ENCODE results near the gene SHISA8. TPM values are rescaled to one million over a fixed set of nuclear protein-coding genes. Genes with fewer than 3 reads are reported as not detected.
A peak's percentile ranks its signal among the peaks of the same experiment; 100 is the strongest.
"Not testable (repeated sequence)": the region's sequence is repeated elsewhere in the genome, so short reads cannot be mapped to it uniquely, and the experiment has no call there.

Gene SHISA8
- polyA plus RNA-seq, 3 donors = not detected

DNA sequence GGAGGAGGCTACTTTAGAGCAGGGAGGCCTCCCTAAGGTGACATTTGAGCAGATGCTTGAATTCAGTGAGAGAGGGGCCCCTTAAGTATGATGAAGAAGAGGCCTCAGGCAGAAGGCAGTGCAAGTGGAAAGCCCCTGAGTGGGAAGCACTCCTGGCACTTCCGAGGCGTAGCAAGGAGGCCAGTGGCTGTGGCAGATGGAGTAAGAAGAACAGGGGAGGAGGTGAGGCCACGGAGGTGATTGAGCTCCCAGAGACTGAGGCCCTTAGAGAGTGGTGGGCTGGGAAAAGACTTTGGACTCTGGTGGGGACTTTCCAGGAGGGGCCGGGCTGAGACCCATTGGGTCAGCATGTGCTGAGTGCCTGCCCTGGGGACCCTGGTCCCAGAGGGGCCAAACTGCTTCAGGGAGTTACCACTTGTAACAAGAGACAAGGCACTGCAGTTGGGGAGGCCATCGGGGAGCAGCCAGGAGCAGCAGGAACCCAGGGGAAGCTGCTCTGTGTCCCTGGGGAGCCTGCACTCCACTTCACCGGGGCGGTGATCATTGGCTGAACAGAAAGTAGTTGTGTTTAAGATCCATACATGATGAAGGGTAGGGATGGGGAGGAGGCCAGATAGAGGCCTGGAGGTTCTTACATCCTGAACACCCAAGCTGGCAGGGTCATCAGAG, 34.6 kb upstream of the SHISA8 start:
- H3K27me3 ChIP-seq (ENCODE audit: control insufficient read depth in 2 of 2, insufficient read depth in 2 of 2, low read length in 2 of 2) = no peaks in the 10 kb centered on the region
- H3K4me1 Mint-ChIP-seq = peaks cover 16% of the 10 kb centered on the region
- TF ChIP-seq, protein P1, sequence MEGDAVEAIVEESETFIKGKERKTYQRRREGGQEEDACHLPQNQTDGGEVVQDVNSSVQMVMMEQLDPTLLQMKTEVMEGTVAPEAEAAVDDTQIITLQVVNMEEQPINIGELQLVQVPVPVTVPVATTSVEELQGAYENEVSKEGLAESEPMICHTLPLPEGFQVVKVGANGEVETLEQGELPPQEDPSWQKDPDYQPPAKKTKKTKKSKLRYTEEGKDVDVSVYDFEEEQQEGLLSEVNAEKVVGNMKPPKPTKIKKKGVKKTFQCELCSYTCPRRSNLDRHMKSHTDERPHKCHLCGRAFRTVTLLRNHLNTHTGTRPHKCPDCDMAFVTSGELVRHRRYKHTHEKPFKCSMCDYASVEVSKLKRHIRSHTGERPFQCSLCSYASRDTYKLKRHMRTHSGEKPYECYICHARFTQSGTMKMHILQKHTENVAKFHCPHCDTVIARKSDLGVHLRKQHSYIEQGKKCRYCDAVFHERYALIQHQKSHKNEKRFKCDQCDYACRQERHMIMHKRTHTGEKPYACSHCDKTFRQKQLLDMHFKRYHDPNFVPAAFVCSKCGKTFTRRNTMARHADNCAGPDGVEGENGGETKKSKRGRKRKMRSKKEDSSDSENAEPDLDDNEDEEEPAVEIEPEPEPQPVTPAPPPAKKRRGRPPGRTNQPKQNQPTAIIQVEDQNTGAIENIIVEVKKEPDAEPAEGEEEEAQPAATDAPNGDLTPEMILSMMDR (IDR thresholded peaks at IDR 0.05) = no peak
- H3K4me3 ChIP-seq (replicated peaks in 1 of 3; ENCODE audit: low read depth in 2 of 3, low read length in 3 of 3) = no peak overlapping the region
- H3K4me1 ChIP-seq (ENCODE audit: control insufficient read depth in 1 of 2, insufficient read depth in 2 of 2, low read length in 2 of 2) = peaks cover 16 to 19% of the 10 kb centered on the region in 2 donors
- peaks cover 17% of the 10 kb centered on the region for H3K79me2 ChIP-seq (ENCODE audit: insufficient read depth, low read length)
- H3K36me3 Mint-ChIP-seq = peaks cover 0 to 1% of the 10 kb centered on the region in 2 donors
- peak overlapping the region in 2 of 7 donors; percentile 18 to 42 for H3K27ac Mint-ChIP-seq
- no peak overlapping the region for H3K4me2 ChIP-seq (replicated peaks; ENCODE audit: extremely low read depth, low read length, poor library complexity, severe bottlenecking)
- intact Hi-C loops (cut with micrococcal nuclease) = no loop called here
- H3K9me3 Mint-ChIP-seq = peaks cover 0 to 1% (median 0%) of the 10 kb centered on the region in 7 donors
- no peaks in the 10 kb centered on the region for H3K9me3 ChIP-seq (replicated peaks in 1 of 2; ENCODE audit: control insufficient read depth in 1 of 2, insufficient read depth in 1 of 2, low read length in 2 of 2)
- no peak overlapping the region for H3K9ac ChIP-seq (ENCODE audit: insufficient read depth, low read length, poor library complexity, severe bottlenecking)
- H3K36me3 ChIP-seq (replicated peaks in 1 of 2; ENCODE audit: control insufficient read depth in 1 of 2, insufficient read depth in 2 of 2, low read length in 2 of 2) = no peaks in the 10 kb centered on the region
- H3K27ac ChIP-seq (ENCODE audit: low read depth in 1 of 2, low read length in 2 of 2) = no peak overlapping the region
- no peak for DNase-seq
- H4K20me1 ChIP-seq (ENCODE audit: insufficient read depth, low read length) = no peaks in the 10 kb centered on the region
- no peak overlapping the region for H3K4me3 Mint-ChIP-seq
- H3K27me3 Mint-ChIP-seq (ENCODE audit: low read depth in 3 of 3) = peaks cover 0 to 15% (median 2%) of the 10 kb centered on the region in 3 donors
- WGBS (ENCODE audit: insufficient coverage) = 92% methylated on average over 5 of the region's 7 CpGs
- peak overlapping the region; percentile 29 for H2AFZ ChIP-seq (ENCODE audit: insufficient read depth, low read depth, low read length, poor library complexity, severe bottlenecking)

DNA sequence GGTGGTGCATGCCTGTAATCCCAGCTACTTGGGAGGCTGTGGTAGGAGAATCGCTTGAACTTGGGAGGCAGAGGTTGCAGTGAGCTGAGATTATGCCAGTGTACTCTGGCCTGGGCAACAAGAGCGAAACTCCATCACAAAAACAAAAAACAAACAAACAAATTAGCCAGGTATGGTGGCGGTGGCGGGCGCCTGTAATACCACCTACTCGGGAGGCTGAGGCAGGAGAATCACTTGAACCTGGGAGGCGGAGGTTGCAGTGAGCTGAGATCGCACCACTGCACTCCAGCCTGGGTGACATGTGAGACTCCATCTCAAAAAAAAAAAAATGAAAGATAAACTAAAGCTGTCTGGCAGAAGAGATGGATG, 34.0 kb upstream of the SHISA8 start:
- H3K9me3 ChIP-seq (replicated peaks in 1 of 2; ENCODE audit: control insufficient read depth in 1 of 2, insufficient read depth in 1 of 2, low read length in 2 of 2); H3K4me3 Mint-ChIP-seq; DNase-seq; H3K4me2 ChIP-seq (replicated peaks; ENCODE audit: extremely low read depth, low read length, poor library complexity, severe bottlenecking); H3K36me3 Mint-ChIP-seq; H3K4me3 ChIP-seq (replicated peaks in 1 of 3; ENCODE audit: low read depth in 2 of 3, low read length in 3 of 3); H3K27ac Mint-ChIP-seq; H3K9me3 Mint-ChIP-seq; H3K27ac ChIP-seq (ENCODE audit: low read depth in 1 of 2, low read length in 2 of 2); H3K36me3 ChIP-seq (replicated peaks in 1 of 2; ENCODE audit: control insufficient read depth in 1 of 2, insufficient read depth in 2 of 2, low read length in 2 of 2); H3K9ac ChIP-seq (ENCODE audit: insufficient read depth, low read length, poor library complexity, severe bottlenecking); H2AFZ ChIP-seq (ENCODE audit: insufficient read depth, low read depth, low read length, poor library complexity, severe bottlenecking); H3K27me3 ChIP-seq (ENCODE audit: control insufficient read depth in 2 of 2, insufficient read depth in 2 of 2, low read length in 2 of 2); intact Hi-C loops (cut with micrococcal nuclease); H4K20me1 ChIP-seq (ENCODE audit: insufficient read depth, low read length): not testable (repeated sequence)
- H3K27me3 Mint-ChIP-seq (ENCODE audit: low read depth in 3 of 3) = peaks cover 0 to 15% (median 2%) of the 10 kb centered on the region in 3 donors
- peaks cover 17% of the 10 kb centered on the region for H3K79me2 ChIP-seq (ENCODE audit: insufficient read depth, low read length)
- H3K4me1 Mint-ChIP-seq = peaks cover 17% of the 10 kb centered on the region
- H3K4me1 ChIP-seq (ENCODE audit: control insufficient read depth in 1 of 2, insufficient read depth in 2 of 2, low read length in 2 of 2) = peaks cover 16 to 20% of the 10 kb centered on the region in 2 donors
- WGBS (ENCODE audit: insufficient coverage) = 97% methylated on average over 5 of the region's 8 CpGs

Data from CD14-positive monocyte (primary cell).